Hepatic stellate cell (primary cell): ENCODE results near the gene ATP8B1.

Source experiments
- DNase-seq: peaks from one replicate; pipeline ENCODE4 v3.0.0; 2011; ENCODE audit warnings: low spot score

ATP8B1 gene

DNA sequence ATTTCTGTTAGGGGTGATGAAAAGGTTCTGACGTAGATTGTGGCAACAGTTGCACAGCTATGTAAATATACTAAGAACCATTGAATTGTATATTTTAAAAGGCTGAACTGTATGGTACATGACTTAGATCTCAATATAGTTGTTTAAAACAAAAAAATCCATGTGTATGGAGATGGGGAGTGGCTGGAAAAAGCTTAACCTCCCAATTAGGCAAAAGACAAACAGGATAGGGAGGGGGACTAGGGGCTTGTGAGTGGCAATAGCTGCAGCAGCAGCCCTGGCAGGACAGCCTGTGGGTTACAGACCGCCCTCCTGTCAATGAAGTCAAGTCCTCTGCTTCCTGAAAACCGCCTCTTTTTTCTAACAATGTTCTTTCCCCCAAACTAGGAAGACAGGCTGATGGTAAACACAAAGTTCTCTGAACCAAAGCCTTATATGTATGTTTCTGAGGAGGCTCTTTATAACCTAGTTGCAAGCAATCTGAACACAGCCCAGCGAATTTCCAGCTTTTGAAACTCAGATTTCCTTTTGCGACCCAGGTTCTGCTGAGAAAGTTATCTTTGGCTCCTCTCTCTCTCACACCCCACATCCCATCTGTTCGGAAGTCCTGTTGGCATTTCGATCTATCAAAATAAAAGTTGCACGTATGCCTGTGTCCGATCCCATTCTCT lies 10.3 kb downstream of the ATP8B1 start:
- peak; percentile 24 for DNase-seq

DNA sequence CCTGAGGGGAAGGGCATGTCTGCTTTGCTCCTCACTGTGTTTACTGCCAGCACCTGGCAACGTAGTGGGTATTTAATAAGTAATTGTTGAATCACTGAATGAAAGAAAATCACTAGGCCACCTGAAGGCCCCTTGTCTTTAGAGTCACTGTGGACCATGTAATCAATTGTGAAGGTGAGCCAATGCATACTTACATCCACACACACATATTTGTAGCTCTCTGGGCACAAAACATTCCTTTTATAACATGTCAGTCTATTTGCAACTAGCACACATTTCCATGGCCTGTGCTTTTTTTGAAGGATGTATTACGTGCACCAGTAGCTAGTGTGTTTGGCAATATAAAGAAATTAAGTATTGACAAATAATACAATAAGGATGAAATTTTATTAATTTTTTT lies 11.2 kb downstream of the ATP8B1 start:
- DNase-seq: no peak

DNA sequence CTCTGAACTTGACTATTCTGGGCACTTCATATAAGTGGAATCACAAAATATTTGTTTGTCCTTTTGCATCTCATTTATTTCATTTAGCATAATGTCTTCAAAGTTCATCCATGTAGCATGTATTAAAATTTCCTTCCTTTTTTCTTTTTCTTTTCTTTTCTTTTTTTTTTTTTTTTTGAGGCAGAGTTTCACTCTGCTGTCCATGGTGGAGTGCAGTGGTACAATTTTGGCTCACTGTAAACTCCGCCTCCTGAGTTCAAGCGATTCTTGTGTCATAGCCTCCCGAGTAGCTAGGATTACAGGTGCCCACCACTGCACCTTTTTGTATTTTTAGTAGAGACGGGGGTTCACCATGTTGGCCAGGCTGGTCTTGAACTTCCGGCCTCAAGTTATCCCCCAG lies 11.9 kb downstream of the ATP8B1 start:
- no peak for DNase-seq

DNA sequence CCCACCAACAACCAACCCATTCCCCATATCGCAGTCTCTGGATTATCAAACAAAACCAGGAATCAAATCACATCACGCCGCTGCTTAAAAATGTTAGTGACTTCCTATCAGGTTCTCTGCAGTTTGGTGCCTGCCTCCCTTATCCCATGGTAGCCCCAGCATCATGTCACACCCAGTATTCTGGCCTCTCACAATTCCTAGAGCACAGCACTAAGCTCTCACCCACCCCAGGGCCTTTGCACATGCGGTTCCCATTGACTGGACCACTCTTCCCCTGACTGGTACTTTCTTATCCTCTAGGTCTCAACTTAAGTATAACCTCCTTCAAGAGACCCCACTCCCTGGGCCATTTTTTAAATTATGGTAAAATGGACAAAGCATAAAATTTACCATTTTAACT lies 12.8 kb downstream of the ATP8B1 start:
- DNase-seq: no peak

- DNase-seq: no peak
Observed at GRCh38 chr18:57789759-57790158, 13.4 kb downstream of the ATP8B1 start.

- no peak for DNase-seq
Observed at GRCh38 chr18:57789090-57789489, 14.0 kb downstream of the ATP8B1 start.

- DNase-seq: no peak
Observed at GRCh38 chr18:57787068-57787685, 15.9 kb downstream of the ATP8B1 start.

- DNase-seq: no peak
Observed at GRCh38 chr18:57785751-57786437, 17.2 kb downstream of the ATP8B1 start.

DNA sequence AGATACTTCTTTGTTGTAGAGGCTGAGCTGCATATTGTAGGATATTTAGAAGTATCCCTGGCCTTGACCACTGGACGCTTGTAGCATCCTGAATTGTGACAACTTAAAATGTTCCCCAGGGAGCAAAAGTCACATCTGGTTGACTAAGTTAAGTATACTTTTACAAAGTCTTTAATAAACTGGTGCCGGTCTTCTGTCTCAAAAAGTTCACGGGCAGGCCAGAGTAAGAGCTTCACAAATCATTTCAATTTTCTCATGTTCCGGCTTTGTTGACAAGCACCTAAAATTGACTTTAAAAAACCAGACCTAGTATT lies 18.4 kb downstream of the ATP8B1 start:
- DNase-seq: no peak

- DNase-seq: peak; percentile 49
Observed at GRCh38 chr18:57784034-57784800, 18.9 kb downstream of the ATP8B1 start.

DNA sequence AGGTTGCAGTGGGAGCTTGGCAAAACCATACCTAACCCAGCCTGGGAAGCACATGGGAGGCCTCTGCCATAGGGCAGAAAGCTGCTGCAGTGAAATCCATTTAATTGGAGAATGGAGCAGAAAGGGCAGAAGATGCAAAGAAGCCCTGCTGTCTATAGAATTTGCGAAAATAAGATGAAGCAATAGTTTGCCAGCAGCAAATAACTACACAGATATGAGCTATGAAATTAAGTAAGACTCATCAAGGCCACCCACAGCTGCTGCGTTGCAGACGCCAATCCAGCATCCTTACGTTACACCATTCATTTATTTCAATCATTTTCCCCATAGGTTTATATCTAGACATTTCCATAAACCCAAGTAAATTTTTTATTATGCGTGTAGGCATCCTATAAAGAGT lies 21.1 kb downstream of the ATP8B1 start:
- DNase-seq: no peak

- DNase-seq: peak; percentile 57
Observed at GRCh38 chr18:57780706-57781347, 22.3 kb downstream of the ATP8B1 start.

GRCh38 chr18:57780318-57780705 lies 22.8 kb downstream of the ATP8B1 start:
- no peak for DNase-seq

- no peak for DNase-seq
Observed at GRCh38 chr18:57776767-57777166, 26.3 kb downstream of the ATP8B1 start.

- DNase-seq: no peak
Observed at GRCh38 chr18:57776354-57776753, 26.8 kb downstream of the ATP8B1 start.

DNA sequence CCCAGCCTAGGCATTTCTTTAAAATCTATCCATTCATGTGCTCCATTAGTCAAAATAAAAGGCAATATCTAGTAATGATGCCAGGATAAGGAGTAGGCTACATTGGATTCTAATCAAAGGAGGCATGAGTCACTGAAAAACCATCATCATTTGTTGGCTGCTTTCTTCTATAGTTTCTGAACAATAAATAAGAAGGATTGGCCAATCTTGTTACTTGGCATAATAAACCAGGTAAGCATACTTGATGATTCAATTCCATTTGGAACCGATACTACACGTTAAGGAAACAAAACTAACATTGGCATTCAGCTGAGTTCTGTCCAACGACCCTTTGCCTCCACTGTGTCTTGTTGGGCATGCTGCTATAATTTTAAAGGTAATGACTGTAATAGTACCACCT lies 27.2 kb downstream of the ATP8B1 start:
- no peak for DNase-seq

GRCh38 chr18:57772387-57772799 lies 30.7 kb downstream of the ATP8B1 start:
- DNase-seq: no peak

GRCh38 chr18:57771626-57772025 lies 31.5 kb downstream of the ATP8B1 start:
- no peak for DNase-seq

DNA sequence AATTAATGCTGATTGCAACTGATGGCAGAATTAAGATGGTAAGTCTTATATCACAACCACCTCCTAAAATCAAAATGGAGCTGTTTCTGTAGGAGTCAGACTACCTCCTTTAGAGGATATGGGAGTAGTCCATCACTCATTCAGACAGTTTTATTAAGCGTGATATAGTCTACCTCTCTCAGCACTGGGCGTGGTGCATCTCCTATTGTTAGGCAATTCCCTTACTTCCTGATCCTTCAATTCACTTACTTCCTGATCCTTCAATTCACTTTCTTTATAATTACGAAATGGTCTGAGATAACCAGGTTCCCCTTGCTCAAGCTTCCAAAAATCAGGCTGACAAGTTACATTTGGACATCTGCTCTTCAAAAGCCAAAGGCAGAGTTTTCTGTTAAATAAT lies 31.9 kb downstream of the ATP8B1 start:
- DNase-seq: no peak

DNA sequence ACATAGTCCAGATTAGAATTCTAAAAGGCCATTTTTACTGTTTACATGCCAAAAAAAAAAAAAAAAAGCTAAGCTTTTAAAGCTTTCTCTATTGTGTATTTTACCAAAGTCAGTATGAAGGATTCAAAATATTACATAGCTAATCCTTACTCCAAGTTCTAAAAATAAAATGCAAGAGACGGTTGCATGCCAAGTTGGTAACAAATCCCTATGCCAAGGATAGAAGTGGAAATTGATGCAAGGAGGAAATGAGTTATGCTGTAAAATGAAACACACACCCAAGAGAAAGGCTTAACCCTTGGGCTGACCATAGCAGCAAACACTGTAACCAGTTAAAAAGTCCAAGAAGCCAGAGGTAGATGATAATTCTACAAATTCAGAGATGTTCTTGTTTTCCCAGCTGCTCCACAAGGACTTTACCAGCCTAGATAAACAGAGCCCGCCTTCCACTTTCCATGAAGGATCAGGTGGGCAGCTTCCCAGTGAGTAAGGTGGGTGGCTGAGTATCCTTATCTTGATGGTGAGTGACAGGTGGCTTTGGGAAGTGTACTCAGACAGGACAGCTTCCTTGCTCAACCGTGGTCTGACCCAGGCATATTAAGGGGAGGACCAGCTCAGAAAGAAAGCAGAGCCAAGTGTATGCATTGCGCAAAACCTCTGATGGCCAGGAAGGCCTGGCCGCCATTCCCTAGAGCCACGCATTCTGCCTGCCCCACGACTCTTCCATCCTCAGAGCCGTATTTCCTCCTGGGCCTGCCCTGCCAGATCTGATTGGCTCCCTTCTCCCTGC lies 34.4 kb downstream of the ATP8B1 start:
- peak; percentile 36 for DNase-seq

- DNase-seq: no peak
Observed at GRCh38 chr18:57767259-57768050, 35.7 kb downstream of the ATP8B1 start.
